Endodermal cell (in vitro differentiated cells): ENCODE results near the gene TYW1. TPM values are rescaled to one million over a fixed set of nuclear protein-coding genes. Genes with fewer than 3 reads are reported as not detected.
"Not testable (repeated sequence)": the region's sequence is repeated elsewhere in the genome, so short reads cannot be mapped to it uniquely, and the experiment has no call there.

ENCODE experiments used
- DNase-seq: peaks from one replicate; pipeline ENCODE4 v3.0.0-alpha.2; 2017
- H3K27ac ChIP-seq: 2 replicates; pipeline ENCODE4 v1.5.1; 2013; ENCODE audit warnings: mild to moderate bottlenecking, low read depth, low read length, moderate library complexity
- H3K27me3 ChIP-seq: 2 replicates; pipeline ENCODE4 v1.6.1; 2013; ENCODE audit warnings: mild to moderate bottlenecking, low read length, moderate library complexity; ENCODE audit not compliant: insufficient read depth, control insufficient read depth, poor library complexity, severe bottlenecking
- H3K36me3 ChIP-seq: 2 replicates; pipeline ENCODE4 v1.7.0; 2013; ENCODE audit warnings: mild to moderate bottlenecking, low read length, moderate library complexity; ENCODE audit not compliant: control insufficient read depth, insufficient read depth
- H3K4me1 ChIP-seq: one replicate; pipeline ENCODE4 v1.7.0; 2013; ENCODE audit warnings: low read length; ENCODE audit not compliant: control insufficient read depth, insufficient read depth
- H3K4me3 ChIP-seq: 2 replicates; pipeline ENCODE4 v1.5.1; 2013; ENCODE audit warnings: mild to moderate bottlenecking, low read length, moderate library complexity
- H3K9ac ChIP-seq: 2 replicates; pipeline ENCODE4 v1.6.1; 2013; ENCODE audit warnings: mild to moderate bottlenecking, low read length, moderate library complexity; ENCODE audit not compliant: poor library complexity, severe bottlenecking; ENCODE audit errors: extremely low read depth
- H3K9me3 ChIP-seq: 2 replicates; pipeline ENCODE4 v1.6.1; 2013; ENCODE audit warnings: mild to moderate bottlenecking, low read length, moderate library complexity; ENCODE audit not compliant: control insufficient read depth
- H3K27ac Mint-ChIP-seq: 2 replicates; pipeline ENCODE4 v1.8.0; 2020; ENCODE audit warnings: mixed read lengths
- H3K27me3 Mint-ChIP-seq: 2 replicates; pipeline ENCODE4 v1.8.0; 2021; ENCODE audit warnings: mild to moderate bottlenecking, mixed read lengths; ENCODE audit not compliant: insufficient read depth
- H3K36me3 Mint-ChIP-seq: 2 replicates; pipeline ENCODE4 v1.8.0; 2020; ENCODE audit warnings: low read depth, mixed read lengths
- H3K4me1 Mint-ChIP-seq: 2 replicates; pipeline ENCODE4 v1.8.0; 2020; ENCODE audit warnings: mixed read lengths
- H3K4me3 Mint-ChIP-seq: 2 replicates; pipeline ENCODE4 v1.8.0; 2020; ENCODE audit warnings: mild to moderate bottlenecking, moderate library complexity, mixed read lengths
- H3K9me3 Mint-ChIP-seq: 2 replicates; pipeline ENCODE4 v1.8.0; 2020; ENCODE audit warnings: mild to moderate bottlenecking, mixed read lengths
- WGBS, 2 experiments: methylation state at CpG; one replicate each; pipeline versions ENCODE4 v1.1.5 to v1.1.7; 2013; ENCODE audit warnings: missing lambda C conversion rate in 2 of 2, mixed read lengths in 1 of 2; ENCODE audit not compliant: insufficient coverage in 1 of 2, insufficient read length in 1 of 2; 5-methylcytosine and 5-hydroxymethylcytosine counted together
- total RNA-seq, 2 donors: library from RNA; stranded (reverse); fragmentation: NEBNext Ultra II Directional in 1 of 2; extraction: Animal tissue kit (Norgen Biotek cat#: 25700) in 1 of 2; gene quantifications; 2 replicates in 1 of 2; 3 replicates in 1 of 2; pipeline ENCODE4 v1.2.1, GENCODE V29; 2021

TYW1 gene
- total RNA-seq, 2 donors from 2014 or later = 17.8 to 18.7 TPM

DNA sequence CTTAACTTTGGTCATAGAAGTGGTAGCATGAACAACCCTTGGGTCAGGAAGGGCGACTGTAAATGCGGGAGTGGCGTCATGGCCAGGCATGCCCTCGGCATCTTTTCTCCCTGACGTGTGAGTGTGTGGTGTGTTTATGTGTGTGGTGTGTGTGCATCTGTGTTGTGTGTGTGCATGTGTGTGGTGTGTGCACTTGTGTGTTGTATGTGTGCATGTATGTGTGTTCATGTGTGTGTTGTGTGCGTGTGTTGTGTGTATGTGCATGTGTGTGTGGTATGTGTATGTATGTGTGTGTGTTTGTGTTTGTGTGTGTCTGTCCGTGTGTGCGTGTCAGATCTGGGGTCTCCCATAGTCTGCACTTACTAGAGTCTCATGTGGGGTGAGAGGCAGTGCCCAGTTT, 192.5 kb downstream of the TYW1 start:
- Mint-ChIP-seq H3K4me1 (peaks cover 22% of the 10 kb centered on the region), H3K27ac (peak overlapping the region; percentile 85)
- H3K4me3 Mint-ChIP-seq, H3K27ac ChIP-seq, DNase-seq, H3K4me1 ChIP-seq, H3K27me3 ChIP-seq, H3K9me3 ChIP-seq, H3K27me3 Mint-ChIP-seq, H3K4me3 ChIP-seq, H3K9me3 Mint-ChIP-seq, H3K36me3 Mint-ChIP-seq, H3K9ac ChIP-seq, H3K36me3 ChIP-seq: not testable (repeated sequence)
- WGBS, 2 experiments = 80 to 84% methylated on average over 2 to 8 of the region's 8 CpGs

DNA sequence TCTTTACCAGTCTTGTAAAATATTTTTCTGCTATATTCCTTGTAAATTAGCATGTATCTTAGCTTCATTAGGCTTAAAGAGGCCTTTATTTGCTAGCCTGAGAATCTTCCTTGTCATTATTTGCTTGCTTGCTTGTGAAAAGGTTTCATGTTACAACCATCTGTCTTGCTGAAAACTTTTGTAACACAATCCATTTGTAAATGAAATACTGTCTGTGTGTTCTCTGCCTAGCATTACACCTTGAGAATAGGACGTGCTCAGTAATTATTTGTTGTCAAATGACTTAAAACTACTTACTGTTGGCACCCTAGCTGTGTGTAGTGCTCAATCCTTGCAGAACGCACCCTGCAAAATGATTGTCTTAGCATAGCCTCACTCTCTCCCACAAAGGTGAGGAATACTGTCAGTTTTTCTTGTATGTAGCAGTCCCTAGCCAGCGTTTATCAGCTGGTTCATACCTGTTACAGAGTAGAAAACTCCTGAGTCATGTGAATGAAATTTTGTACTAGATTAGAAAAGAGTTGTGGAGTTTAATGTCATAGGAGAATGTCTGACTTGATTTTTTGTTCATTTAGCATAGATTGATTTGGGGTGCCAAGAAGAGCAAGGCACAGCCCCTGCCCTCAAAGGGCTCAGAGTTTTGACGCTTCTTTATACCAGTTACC, 193.3 kb downstream of the TYW1 start:
- not testable (repeated sequence) for H3K4me3 Mint-ChIP-seq, H3K9me3 ChIP-seq, H3K9ac ChIP-seq, H3K36me3 Mint-ChIP-seq, H3K27ac ChIP-seq, H3K27me3 ChIP-seq, H3K4me1 ChIP-seq, H3K36me3 ChIP-seq, DNase-seq, H3K9me3 Mint-ChIP-seq, H3K27me3 Mint-ChIP-seq, H3K4me3 ChIP-seq
- H3K4me1 Mint-ChIP-seq = peaks cover 22% of the 10 kb centered on the region
- peak overlapping the region; percentile 69 for H3K27ac Mint-ChIP-seq
- WGBS, 2 experiments = 57 to 74% methylated on average over 1 to 3 of the region's 4 CpGs

DNA sequence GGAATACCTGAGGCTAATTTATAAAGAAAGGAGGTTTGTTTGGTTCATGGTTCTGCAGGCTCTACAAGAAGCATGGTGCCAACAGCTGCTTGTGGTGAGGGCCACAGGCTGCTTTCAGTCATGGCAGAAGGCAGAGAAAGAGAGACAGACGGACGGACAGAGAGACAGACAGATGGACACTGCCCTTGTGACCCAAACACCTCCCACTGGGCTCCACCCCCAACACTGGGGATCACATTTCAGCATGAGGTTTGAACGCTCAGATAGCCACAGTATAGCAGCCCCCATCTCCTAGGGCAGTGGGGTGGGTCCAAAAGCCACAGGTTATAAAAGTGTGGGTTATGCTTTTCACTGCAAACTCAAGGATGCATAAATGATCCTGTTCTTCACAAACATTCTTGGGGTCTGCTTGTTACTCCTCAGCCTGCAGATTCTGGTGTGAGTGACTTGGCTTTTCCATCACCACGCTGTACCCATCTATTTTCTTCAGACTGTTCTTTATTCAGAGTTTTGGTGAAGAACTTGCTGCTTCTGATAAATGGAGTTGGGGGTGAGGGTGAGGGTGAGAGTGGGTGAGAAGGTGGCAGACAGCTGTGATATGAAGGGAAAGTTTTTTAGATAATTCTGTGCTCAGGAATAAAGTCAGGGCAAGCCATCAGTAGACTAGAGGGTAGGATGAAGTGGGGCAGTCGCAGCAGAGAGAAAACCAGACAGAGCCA, 194.5 kb downstream of the TYW1 start:
- not testable (repeated sequence) for H3K9me3 ChIP-seq, H3K27ac Mint-ChIP-seq, H3K4me3 Mint-ChIP-seq, DNase-seq, H3K4me1 ChIP-seq, H3K27me3 Mint-ChIP-seq, H3K36me3 Mint-ChIP-seq, H3K9ac ChIP-seq, H3K36me3 ChIP-seq, H3K27me3 ChIP-seq, H3K27ac ChIP-seq, H3K9me3 Mint-ChIP-seq, H3K4me3 ChIP-seq
- peaks cover 22% of the 10 kb centered on the region for H3K4me1 Mint-ChIP-seq
- 94% methylated on average over 3 of the region's 5 CpGs; no CpG with 5 or more reads in 1 of the 2 experiments for WGBS, 2 experiments

DNA sequence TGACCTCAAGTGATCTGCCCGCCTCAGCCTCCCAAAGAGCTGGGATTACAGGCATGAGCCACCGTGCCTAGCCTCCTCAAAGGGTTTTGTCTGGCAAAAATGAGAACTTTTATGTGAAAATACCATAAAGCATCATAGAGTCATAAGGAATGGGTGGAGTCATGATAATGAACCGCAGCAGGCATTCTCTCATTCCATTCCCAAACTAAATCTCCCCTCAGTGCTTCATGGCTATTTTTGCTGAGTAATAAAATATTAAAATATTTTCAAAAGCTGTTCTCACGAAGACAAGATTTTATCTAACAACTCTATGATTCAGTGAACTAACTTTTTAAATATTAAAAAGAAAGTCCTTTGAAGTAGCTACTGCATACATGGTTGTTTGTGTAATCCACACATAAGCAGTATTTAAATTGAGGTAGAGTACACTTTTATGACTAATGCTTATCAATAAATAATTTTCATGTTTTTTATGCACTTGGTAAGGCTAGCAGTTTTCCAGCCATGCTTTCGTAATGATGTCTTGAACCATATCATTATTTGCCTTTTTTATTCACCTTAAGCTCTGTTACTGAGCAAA, 195.6 kb downstream of the TYW1 start:
- not testable (repeated sequence) for H3K27ac ChIP-seq, H3K27ac Mint-ChIP-seq
- WGBS, 2 experiments = 92 to 95% methylated on average over 2 to 3 of the region's 5 CpGs

DNA sequence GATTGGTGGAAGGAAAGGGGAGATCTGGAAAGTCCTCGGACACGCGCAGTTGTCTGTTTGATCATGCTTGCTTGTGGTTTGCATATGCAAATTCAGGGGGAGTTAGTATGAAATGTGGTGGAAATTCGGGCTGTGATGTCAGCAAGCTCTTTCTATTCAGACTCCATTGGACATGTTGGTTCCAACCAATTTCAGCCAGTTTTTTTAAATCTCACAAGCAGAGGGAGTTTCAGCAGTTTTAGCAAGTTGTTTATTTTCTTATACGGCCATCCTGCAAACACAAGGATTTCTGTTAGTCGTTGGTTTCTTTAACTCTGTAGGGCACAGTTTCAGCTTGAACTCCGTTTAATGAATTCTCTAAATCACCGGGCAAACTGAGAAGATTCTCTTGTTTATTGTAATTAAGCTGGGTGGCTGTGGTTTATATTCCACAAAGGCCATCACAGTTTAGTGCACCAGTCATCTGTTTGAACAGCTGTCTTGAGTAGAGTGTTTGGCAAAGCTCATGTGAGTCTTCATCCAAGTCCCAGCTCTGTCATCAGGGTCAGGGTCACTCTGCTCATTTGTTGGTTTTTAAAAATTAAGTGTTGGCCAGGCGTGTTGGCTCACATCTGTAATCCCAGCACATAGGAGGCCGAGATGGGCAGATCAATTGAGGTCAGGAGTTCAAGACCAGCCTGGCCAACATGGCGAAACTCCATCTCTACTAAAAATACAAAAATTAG, 196.4 kb downstream of the TYW1 start:
- 73 to 85% methylated on average over 4 to 11 of the region's 11 CpGs for WGBS, 2 experiments
- not testable (repeated sequence) for H3K36me3 ChIP-seq, H3K9me3 ChIP-seq, H3K4me1 ChIP-seq, H3K27me3 Mint-ChIP-seq, H3K4me3 Mint-ChIP-seq, H3K27ac Mint-ChIP-seq, DNase-seq, H3K9me3 Mint-ChIP-seq, H3K27me3 ChIP-seq, H3K4me3 ChIP-seq, H3K9ac ChIP-seq, H3K27ac ChIP-seq
- Mint-ChIP-seq H3K4me1 (peaks cover 22% of the 10 kb centered on the region), H3K36me3 (peaks cover 21% of the 10 kb centered on the region)

More for the DNA sequence above, 195.6 kb downstream of the TYW1 start:
- H3K4me1 ChIP-seq, H3K36me3 ChIP-seq, H3K27me3 ChIP-seq, H3K9ac ChIP-seq, H3K27me3 Mint-ChIP-seq, H3K9me3 ChIP-seq, H3K4me3 Mint-ChIP-seq, DNase-seq, H3K9me3 Mint-ChIP-seq, H3K4me3 ChIP-seq: not testable (repeated sequence)
- Mint-ChIP-seq H3K4me1 (peaks cover 22% of the 10 kb centered on the region), H3K36me3 (peaks cover 16% of the 10 kb centered on the region)

DNA sequence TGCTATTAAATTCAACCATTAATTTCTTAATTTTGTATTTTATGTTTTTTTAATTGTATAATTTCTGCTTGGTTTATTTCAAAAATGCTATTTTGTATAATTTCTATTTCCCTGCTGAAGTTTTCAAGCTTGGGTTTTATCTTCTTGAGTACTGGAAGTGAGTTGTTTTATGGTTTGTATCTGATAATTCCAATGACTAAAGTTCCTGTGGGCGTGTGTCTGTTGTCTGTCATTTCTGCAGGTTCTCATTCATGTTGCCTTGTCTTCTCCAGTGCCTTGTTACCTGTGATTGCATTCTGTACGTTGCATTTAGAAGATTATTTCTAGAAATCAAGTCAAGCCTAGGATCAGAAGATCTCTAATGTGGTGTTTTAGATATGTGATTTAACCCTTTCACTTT, 199.5 kb downstream of the TYW1 start:
- H3K27ac ChIP-seq, H3K9ac ChIP-seq, H3K27ac Mint-ChIP-seq, H3K9me3 Mint-ChIP-seq, H3K9me3 ChIP-seq, H3K36me3 ChIP-seq, H3K4me1 Mint-ChIP-seq, H3K4me3 Mint-ChIP-seq, DNase-seq, H3K4me1 ChIP-seq, H3K27me3 Mint-ChIP-seq, H3K4me3 ChIP-seq, H3K27me3 ChIP-seq: not testable (repeated sequence)
- 90 to 95% methylated on average over 2 of the region's 2 CpGs for WGBS, 2 experiments
- H3K36me3 Mint-ChIP-seq = peaks cover 35% of the 10 kb centered on the region
